Fibroblast of the aortic adventitia (primary cell): ENCODE measurements around the gene PDILT. TPM values are rescaled to one million over a fixed set of nuclear protein-coding genes. Genes with fewer than 3 reads are reported as not detected.
"Not testable (repeated sequence)": the region's sequence is repeated elsewhere in the genome, so short reads cannot be mapped to it uniquely, and the experiment has no call there.

Experiments
- DNase-seq: peaks from one replicate; pipeline ENCODE4 v3.0.0-alpha.2; 2010; ENCODE audit warnings: low read depth
- H3K4me3 ChIP-seq: 2 replicates; pipeline ENCODE4 v1.5.1; 2011; ENCODE audit warnings: low read depth, mild to moderate bottlenecking, control low read depth, low read length, moderate library complexity
- CTCF ChIP-seq: IDR thresholded peaks from 2 replicates; pipeline ENCODE4 v1.5.1; 2011; ENCODE audit warnings: mild to moderate bottlenecking, low read length, control low read depth, inconsistent platforms; ENCODE audit not compliant: insufficient read depth
- total RNA-seq: library from RNA; depleted of rRNA; stranded (reverse); fragments of >200 nt; gene quantifications from 2 replicates; pipeline ENCODE4 v1.2.3, GENCODE V29; 2012; ENCODE audit warnings: low replicate concordance

PDILT gene
- total RNA-seq, 1 donor, result not detected

- DNase-seq, result no peak
- no peak within 1 kb of the TSS for H3K4me3 ChIP-seq
- TF ChIP-seq CTCF, result no peak
These were observed 77.0 kb downstream of the PDILT start, which contains the start of gene GP2 for GRCh38 chr16:20327444-20328041. TSS of gene GP2 (minus strand) at chr16:20327513. CDS start at chr16:20326431, 1,082 bp downstream.

GRCh38 chr16:20326321-20326720 is 78.2 kb downstream of the PDILT start:
- DNase-seq, result no peak
- no peak overlapping the region for H3K4me3 ChIP-seq
- TF ChIP-seq CTCF, result no peak

- no peak for DNase-seq
- no peak for TF ChIP-seq CTCF
- no peak overlapping the region for H3K4me3 ChIP-seq
These were observed 79.5 kb downstream of the PDILT start for GRCh38 chr16:20325005-20325404.

- no peak for DNase-seq
- no peak overlapping the region for H3K4me3 ChIP-seq
- TF ChIP-seq CTCF, result no peak
These were observed 80.9 kb downstream of the PDILT start for GRCh38 chr16:20323591-20324117.

- no peak for TF ChIP-seq CTCF
- H3K4me3 ChIP-seq, result no peak overlapping the region
- no peak for DNase-seq
These were observed 81.8 kb downstream of the PDILT start for GRCh38 chr16:20322696-20323095.

GRCh38 chr16:20321671-20322070 is 82.9 kb downstream of the PDILT start:
- H3K4me3 ChIP-seq, result no peak overlapping the region
- DNase-seq, result no peak
- TF ChIP-seq CTCF, result no peak

- not testable (repeated sequence) for H3K4me3 ChIP-seq, DNase-seq
These were observed 83.5 kb downstream of the PDILT start for GRCh38 chr16:20321051-20321450.
